KOPT-K1 (cell line): Measurements from ENCODE around the gene SBK2.
"Not testable (repeated sequence)": the region's sequence is repeated elsewhere in the genome, so short reads cannot be mapped to it uniquely, and the experiment has no call there.

ENCODE experiments used
- H3K27ac ChIP-seq: fragments of 200-600 bp; sonication (generic); 2 replicates; pipeline ENCODE4 v1.5.1; 2016; ENCODE audit warnings: antibody characterized with exemption, mild to moderate bottlenecking, low read depth, low read length; ENCODE audit not compliant: poor library complexity, severe bottlenecking
- H3K36me3 ChIP-seq: fragments of 200-600 bp; sonication (generic); 2 replicates; pipeline ENCODE4 v1.5.1; 2017; ENCODE audit warnings: antibody characterized with exemption, mild to moderate bottlenecking, low read length, moderate library complexity; ENCODE audit not compliant: insufficient read depth
- H3K9me3 ChIP-seq: fragments of 200-600 bp; sonication (generic); 2 replicates; pipeline ENCODE4 v1.5.1; 2017; ENCODE audit warnings: antibody characterized with exemption, low read length, mild to moderate bottlenecking; ENCODE audit not compliant: insufficient read depth, poor library complexity, severe bottlenecking

SBK2 gene, protein sequence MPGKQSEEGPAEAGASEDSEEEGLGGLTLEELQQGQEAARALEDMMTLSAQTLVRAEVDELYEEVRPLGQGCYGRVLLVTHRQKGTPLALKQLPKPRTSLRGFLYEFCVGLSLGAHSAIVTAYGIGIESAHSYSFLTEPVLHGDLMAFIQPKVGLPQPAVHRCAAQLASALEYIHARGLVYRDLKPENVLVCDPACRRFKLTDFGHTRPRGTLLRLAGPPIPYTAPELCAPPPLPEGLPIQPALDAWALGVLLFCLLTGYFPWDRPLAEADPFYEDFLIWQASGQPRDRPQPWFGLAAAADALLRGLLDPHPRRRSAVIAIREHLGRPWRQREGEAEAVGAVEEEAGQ

GRCh38 chr19:55536951-55537740 is at the start of gene SBK2:
Gene SBK2 (minus strand): TSS chr19:55537133. CDS start chr19:55536294, 839 bp downstream.
- no peaks in the 10 kb centered on the region for H3K9me3 ChIP-seq
- H3K36me3 ChIP-seq: no peaks in the 10 kb centered on the region
- H3K27ac ChIP-seq: no peak within 1 kb of the TSS

- Histone ChIP-seq H3K36me3 (no peaks in the 10 kb centered on the region), H3K9me3 (no peaks in the 10 kb centered on the region), H3K27ac (peak overlapping the region; percentile 4)
These were observed 48.9 kb upstream of the SBK2 start for GRCh38 chr19:55585658-55586339.

DNA sequence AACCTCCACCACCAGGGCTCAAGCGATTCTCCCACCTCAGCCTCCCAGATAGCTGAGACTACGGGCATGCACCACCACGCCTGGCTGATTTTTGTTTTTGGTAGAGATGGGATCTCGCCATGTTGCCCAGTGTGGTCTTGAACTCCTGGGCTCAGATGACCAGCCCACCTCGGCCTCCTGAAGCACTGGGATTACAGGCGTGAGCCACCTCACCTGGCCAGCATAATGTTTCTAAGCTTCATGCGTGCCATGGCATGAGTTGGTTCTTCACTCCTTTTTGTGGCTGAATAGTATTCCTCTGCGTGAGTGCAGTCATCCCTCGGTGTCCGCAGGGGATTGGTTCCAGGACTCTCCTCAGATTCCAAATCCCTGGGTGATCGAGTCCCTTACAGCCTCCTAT is 47.9 kb upstream of the SBK2 start:
- H3K27ac ChIP-seq: no peak overlapping the region
- no peaks in the 10 kb centered on the region for H3K36me3 ChIP-seq
- H3K9me3 ChIP-seq: no peaks in the 10 kb centered on the region

DNA sequence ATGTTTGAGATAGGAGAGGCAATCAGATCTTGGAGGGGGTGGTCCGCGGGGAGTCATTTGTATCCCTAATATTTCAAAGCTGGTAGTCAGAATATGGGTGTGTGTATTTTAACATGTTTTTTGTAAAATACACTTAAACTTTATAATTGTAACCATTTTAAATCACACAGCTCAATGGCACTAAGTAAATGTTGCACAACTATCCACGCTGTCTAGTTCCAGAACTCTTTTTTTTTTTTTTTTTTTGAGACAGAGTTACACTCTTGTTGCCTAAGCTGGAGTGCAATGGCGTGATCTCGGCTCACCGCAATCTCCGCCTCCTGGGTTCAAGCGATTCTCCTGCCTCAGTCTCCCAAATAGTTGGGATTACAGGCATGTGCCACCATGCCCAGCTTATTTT is 47.0 kb upstream of the SBK2 start:
- H3K9me3 ChIP-seq, H3K36me3 ChIP-seq, H3K27ac ChIP-seq: not testable (repeated sequence)

GRCh38 chr19:55582284-55582683 is 45.4 kb upstream of the SBK2 start:
- not testable (repeated sequence) for H3K36me3 ChIP-seq, H3K9me3 ChIP-seq, H3K27ac ChIP-seq

GRCh38 chr19:55581823-55582223 is 44.9 kb upstream of the SBK2 start:
- Histone ChIP-seq H3K36me3 (peaks cover 9% of the 10 kb centered on the region; the same call in 1 of the 2 replicates), H3K9me3 (no peaks in the 10 kb centered on the region), H3K27ac (no peak overlapping the region)

DNA sequence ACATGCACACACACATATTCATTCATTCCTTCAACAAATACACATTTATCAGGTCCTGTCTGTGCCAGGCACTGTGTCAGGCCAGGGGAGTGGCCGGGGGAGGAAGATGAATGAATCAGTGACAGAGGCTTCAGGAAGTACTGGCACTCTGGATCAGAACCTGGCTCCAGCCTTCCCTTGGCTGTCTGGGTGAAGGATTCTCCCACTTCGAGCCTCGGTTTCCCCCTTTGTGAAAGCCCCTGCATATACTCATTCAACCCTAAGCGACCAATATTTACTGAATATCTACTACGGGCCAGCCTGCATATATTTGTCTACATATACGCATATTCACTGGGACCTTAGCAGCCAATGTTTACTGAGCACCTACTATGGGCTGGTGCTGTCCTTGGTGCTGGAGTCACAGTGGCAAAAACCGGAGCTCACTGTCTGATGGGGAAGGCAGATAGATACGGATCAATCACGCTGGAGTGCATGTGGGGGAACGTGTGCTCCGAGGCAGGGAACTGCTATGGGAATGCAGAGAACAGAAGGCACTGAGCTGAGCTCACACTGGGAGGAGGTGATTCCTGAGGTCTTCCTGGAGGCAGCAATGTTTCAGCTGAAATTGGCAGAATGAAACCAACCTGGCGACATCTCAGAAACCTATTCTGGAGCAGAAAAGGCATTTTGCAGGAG is 44.4 kb upstream of the SBK2 start:
- Histone ChIP-seq H3K9me3 (no peaks in the 10 kb centered on the region), H3K36me3 (peaks cover 12% of the 10 kb centered on the region; the same call in 1 of the 2 replicates), H3K27ac (peak overlapping the region; percentile 72)

DNA sequence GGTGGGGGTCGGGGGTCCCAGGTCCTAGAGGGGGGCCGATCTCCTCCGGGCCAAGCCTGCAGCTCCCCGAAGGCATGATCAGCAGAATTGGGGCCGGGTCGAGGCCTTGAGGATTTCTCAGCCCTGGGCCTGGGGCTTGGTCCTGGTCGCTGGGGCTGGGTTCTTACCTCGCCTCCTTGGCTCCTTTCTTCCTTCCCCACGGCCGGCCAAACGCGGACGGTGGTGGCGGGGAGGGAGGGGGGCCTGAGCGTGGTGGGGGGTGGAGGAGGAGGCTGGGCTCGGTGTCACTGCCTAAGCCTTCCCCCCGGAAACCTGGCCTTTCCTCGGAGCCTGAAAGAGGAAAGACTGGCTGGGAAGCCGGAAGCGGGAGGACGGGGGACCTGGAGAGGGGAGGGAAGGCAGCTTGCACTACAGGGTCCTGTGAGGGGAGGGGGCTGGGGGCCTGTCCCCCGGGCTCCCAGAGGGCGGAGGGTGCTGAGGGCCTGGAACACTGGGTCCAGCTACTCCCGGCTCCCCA is 43.8 kb upstream of the SBK2 start, which contains the start of gene ZNF579:
TSS of gene ZNF579 (minus strand) at position 221 of the 517 bp plus-strand sequence. CDS start 1,209 bp downstream, outside the sequence.
- H3K27ac ChIP-seq: peak within 1 kb of the TSS; percentile 72
- H3K36me3 ChIP-seq: peaks cover 12% of the 10 kb centered on the region; the same call in 1 of the 2 replicates
- H3K9me3 ChIP-seq: no peaks in the 10 kb centered on the region

DNA sequence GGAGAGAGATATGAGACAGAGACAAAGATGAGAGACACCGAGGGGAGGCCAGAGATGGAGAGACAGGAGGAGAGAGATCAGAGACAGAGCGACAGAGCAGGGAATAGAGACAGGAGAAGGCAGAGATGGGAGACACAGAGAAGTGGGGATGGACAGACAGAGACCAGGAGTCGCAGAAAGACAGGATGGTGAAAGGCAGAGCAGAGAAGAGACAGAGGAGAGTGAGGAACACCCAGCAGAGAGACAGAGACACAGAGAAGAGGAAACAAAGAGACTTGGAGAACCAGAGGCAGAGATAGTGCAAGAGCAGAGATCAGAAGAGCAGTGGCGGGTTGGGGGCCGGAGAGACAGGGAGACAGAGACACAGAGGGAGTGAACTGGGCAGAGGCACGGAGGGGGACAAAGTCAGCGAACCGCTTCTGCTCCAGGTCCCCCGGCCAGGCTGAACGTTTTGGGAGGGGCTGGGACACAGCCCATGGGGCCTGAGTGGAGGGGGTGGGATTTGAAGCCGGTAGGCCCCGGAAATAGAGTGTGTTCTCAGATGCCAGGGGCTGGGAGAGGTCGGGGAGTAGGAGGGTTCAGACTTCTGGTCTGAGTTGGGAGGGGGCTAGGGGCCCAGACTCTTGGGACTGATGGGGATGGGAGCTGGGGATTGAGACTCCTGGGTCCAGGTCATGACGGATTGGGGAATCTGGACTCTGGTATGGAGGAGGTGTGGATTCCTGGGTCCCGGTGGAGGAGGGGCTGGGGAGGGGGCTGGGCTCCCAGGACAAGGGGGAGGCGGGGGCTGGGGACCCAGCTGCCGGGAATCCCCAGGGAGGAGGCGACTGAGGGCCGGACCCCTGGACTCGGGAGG is 43.1 kb upstream of the SBK2 start:
- peak overlapping the region; percentile 72 for H3K27ac ChIP-seq
- no peaks in the 10 kb centered on the region for H3K9me3 ChIP-seq
- peaks cover 12% of the 10 kb centered on the region; the same call in 1 of the 2 replicates for H3K36me3 ChIP-seq

- peak overlapping the region; percentile 72 for H3K27ac ChIP-seq
- H3K9me3 ChIP-seq: no peaks in the 10 kb centered on the region
- H3K36me3 ChIP-seq: peaks cover 12% of the 10 kb centered on the region; the same call in 1 of the 2 replicates
These were observed 42.1 kb upstream of the SBK2 start for GRCh38 chr19:55578761-55579747.

DNA sequence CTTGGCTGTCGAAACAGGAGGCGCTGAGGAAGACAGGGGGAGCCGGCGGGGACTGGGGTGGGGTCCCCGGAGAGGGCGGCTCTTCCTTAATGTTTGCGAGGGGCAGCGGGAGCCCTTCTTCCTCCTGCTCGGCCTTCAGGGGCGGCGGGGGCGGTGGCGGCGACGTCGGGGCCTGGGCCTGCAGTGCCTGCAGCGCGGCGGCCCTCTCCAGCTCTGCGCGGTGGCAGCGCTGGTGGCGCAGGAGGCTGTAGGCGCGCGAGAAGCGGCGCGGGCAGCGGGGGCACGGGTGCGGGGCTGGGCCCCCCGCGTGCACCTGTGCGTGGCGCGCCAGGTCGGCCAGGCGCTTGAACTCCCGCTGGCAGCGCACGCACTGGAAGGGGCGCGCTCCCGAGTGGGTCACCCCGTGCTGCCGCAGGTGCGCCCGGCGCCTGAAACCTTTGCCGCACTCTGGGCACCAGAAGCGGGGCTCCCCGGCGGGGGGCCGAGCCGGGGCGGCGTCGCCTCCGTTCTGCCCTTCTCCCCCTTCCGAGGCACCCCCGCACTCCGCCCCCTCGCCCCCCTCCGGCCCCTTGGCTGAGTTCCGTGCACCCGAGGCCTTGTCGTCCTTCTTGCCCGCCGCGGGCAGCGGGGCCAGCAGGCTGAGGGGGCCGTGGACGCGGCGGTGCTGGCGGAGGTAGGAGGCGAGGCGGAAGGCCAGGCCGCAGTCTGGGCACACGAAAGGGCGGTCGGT is 41.3 kb upstream of the SBK2 start:
- no peak overlapping the region for H3K27ac ChIP-seq
- no peaks in the 10 kb centered on the region for H3K9me3 ChIP-seq
- H3K36me3 ChIP-seq: peaks cover 12% of the 10 kb centered on the region; the same call in 1 of the 2 replicates

GRCh38 chr19:55576746-55577145 is 39.8 kb upstream of the SBK2 start:
- Histone ChIP-seq H3K27ac (no peak overlapping the region), H3K9me3 (no peaks in the 10 kb centered on the region), H3K36me3 (peaks cover 12% of the 10 kb centered on the region; the same call in 1 of the 2 replicates)
